ENCODE results near the gene PHOSPHO2.
A peak's percentile ranks its signal among the peaks of the same experiment; 100 is the strongest.

PHOSPHO2 gene

GRCh38 chr2:169734169-169734847 is 40.0 kb downstream of the PHOSPHO2 start:
- no peaks in the 10 kb centered on the region for H3F3A ChIP-seq (ENCODE audit: insufficient read depth, low read length)
- TF ChIP-seq EZH2 (optimal IDR thresholded peaks at IDR 0.05; ENCODE audit: low read depth, low read length) (no peak), EZH2phosphoT487 (IDR thresholded peaks at IDR 0.05; ENCODE audit: low read length) (no peak), CTCF (IDR thresholded peaks at IDR 0.05; ENCODE audit: low read length) (no peak)
- no peaks in the 10 kb centered on the region for H3K36me3 ChIP-seq (replicated peaks; ENCODE audit: insufficient read depth, low read length)
- H3K9me3 ChIP-seq (replicated peaks; ENCODE audit: insufficient read depth, low read length), result no peaks in the 10 kb centered on the region
- H3K79me2 ChIP-seq (ENCODE audit: low read length), result no peaks in the 10 kb centered on the region
- H2AFZ ChIP-seq (ENCODE audit: low read length), result peak overlapping the region; percentile 77
- H3K9me2 ChIP-seq (replicated peaks; ENCODE audit: insufficient read depth, low read length), result no peaks in the 10 kb centered on the region
- H3K27me3 ChIP-seq (replicated peaks; ENCODE audit: insufficient read depth, low read length), result no peaks in the 10 kb centered on the region
- H3K9ac ChIP-seq (ENCODE audit: low read length), result no peak overlapping the region; the same call in 1 of the 2 replicates
- H3K4me3 ChIP-seq (ENCODE audit: low read length), result peak overlapping the region; percentile 62; the same call in 1 of the 2 replicates
- H3K27ac ChIP-seq (ENCODE audit: low read length), result no peak overlapping the region
- DNase-seq, result no peak
- peak overlapping the region; percentile 89 for H3K4me2 ChIP-seq (ENCODE audit: low read depth, low read length)
- no peaks in the 10 kb centered on the region for H4K20me1 ChIP-seq (ENCODE audit: insufficient read depth, low read length)
- H3K4me1 ChIP-seq (ENCODE audit: low read length), result no peaks in the 10 kb centered on the region

GRCh38 chr2:169735623-169736022 is 41.4 kb downstream of the PHOSPHO2 start:
- Histone ChIP-seq H3K9ac (ENCODE audit: low read length) (no peak overlapping the region), H3K27me3 (replicated peaks; ENCODE audit: insufficient read depth, low read length) (no peaks in the 10 kb centered on the region), H2AFZ (ENCODE audit: low read length) (no peak overlapping the region), H3K27ac (ENCODE audit: low read length) (no peak overlapping the region), H3F3A (ENCODE audit: insufficient read depth, low read length) (no peaks in the 10 kb centered on the region), H3K4me3 (ENCODE audit: low read length) (no peak overlapping the region), H3K79me2 (ENCODE audit: low read length) (no peaks in the 10 kb centered on the region), H3K36me3 (replicated peaks; ENCODE audit: insufficient read depth, low read length) (no peaks in the 10 kb centered on the region), H3K9me2 (replicated peaks; ENCODE audit: insufficient read depth, low read length) (no peaks in the 10 kb centered on the region), H3K9me3 (replicated peaks; ENCODE audit: insufficient read depth, low read length) (no peaks in the 10 kb centered on the region), H3K4me1 (ENCODE audit: low read length) (no peaks in the 10 kb centered on the region), H3K4me2 (ENCODE audit: low read depth, low read length) (no peak overlapping the region), H4K20me1 (ENCODE audit: insufficient read depth, low read length) (no peaks in the 10 kb centered on the region)
- TF ChIP-seq CTCF (IDR thresholded peaks at IDR 0.05; ENCODE audit: low read length) (no peak), EZH2phosphoT487 (IDR thresholded peaks at IDR 0.05; ENCODE audit: low read length) (no peak), EZH2 (optimal IDR thresholded peaks at IDR 0.05; ENCODE audit: low read depth, low read length) (no peak)
- DNase-seq, result no peak

- H3F3A ChIP-seq (ENCODE audit: insufficient read depth, low read length), result no peaks in the 10 kb centered on the region
- H3K4me3 ChIP-seq (ENCODE audit: low read length), result no peak overlapping the region
- H3K27ac ChIP-seq (ENCODE audit: low read length), result no peak overlapping the region
- no peak overlapping the region for H3K4me2 ChIP-seq (ENCODE audit: low read depth, low read length)
- no peaks in the 10 kb centered on the region for H3K36me3 ChIP-seq (replicated peaks; ENCODE audit: insufficient read depth, low read length)
- H3K9me3 ChIP-seq (replicated peaks; ENCODE audit: insufficient read depth, low read length), result no peaks in the 10 kb centered on the region
- H3K9me2 ChIP-seq (replicated peaks; ENCODE audit: insufficient read depth, low read length), result no peaks in the 10 kb centered on the region
- H3K4me1 ChIP-seq (ENCODE audit: low read length), result no peaks in the 10 kb centered on the region
- no peak for TF ChIP-seq CTCF (IDR thresholded peaks at IDR 0.05; ENCODE audit: low read length)
- no peak for TF ChIP-seq EZH2 (optimal IDR thresholded peaks at IDR 0.05; ENCODE audit: low read depth, low read length)
- no peak for TF ChIP-seq EZH2phosphoT487 (IDR thresholded peaks at IDR 0.05; ENCODE audit: low read length)
- no peaks in the 10 kb centered on the region for H4K20me1 ChIP-seq (ENCODE audit: insufficient read depth, low read length)
- H3K79me2 ChIP-seq (ENCODE audit: low read length), result no peaks in the 10 kb centered on the region
- DNase-seq, result no peak
- no peaks in the 10 kb centered on the region for H3K27me3 ChIP-seq (replicated peaks; ENCODE audit: insufficient read depth, low read length)
- H3K9ac ChIP-seq (ENCODE audit: low read length), result no peak overlapping the region
- no peak overlapping the region for H2AFZ ChIP-seq (ENCODE audit: low read length)
Observed at GRCh38 chr2:169736902-169737301, 42.6 kb downstream of the PHOSPHO2 start.
